HepG2 (cell line): ENCODE measurements around the gene FSCN2. TPM values are rescaled to one million over a fixed set of nuclear protein-coding genes. Genes with fewer than 3 reads are reported as not detected.

Experiments used
- BCL6 ChIP-seq: IDR thresholded peaks from 2 replicates; pipeline ENCODE4 v1.6.1; 2016; ENCODE audit warnings: missing genetic modification reagents, missing compliant biosample characterization
- CSRNP1 ChIP-seq: sonication (generic); formaldehyde crosslinking; IDR thresholded peaks from 2 replicates; pipeline ENCODE4 v1.8.1; 2023; ENCODE audit warnings: mild to moderate bottlenecking, missing genetic modification reagents
- DRAP1 ChIP-seq: IDR thresholded peaks from 2 replicates; pipeline ENCODE4 v1.6.1; 2016; ENCODE audit warnings: missing genetic modification reagents, missing compliant biosample characterization
- HDAC2 ChIP-seq: sonication (generic); formaldehyde crosslinking; IDR thresholded peaks from 2 replicates; pipeline ENCODE4 v1.4.0; 2020; ENCODE audit warnings: missing genetic modification reagents
- HINFP ChIP-seq: sonication (generic); formaldehyde crosslinking; IDR thresholded peaks from 2 replicates; pipeline ENCODE4 v1.4.0; 2020; ENCODE audit warnings: low read depth, mild to moderate bottlenecking, missing genetic modification reagents
- MIER2 ChIP-seq: IDR thresholded peaks from 2 replicates; pipeline ENCODE4 v1.6.1; 2016; ENCODE audit warnings: missing biosample characterization, missing genetic modification reagents
- MYNN ChIP-seq: sonication (generic); formaldehyde crosslinking; IDR thresholded peaks from 2 replicates; pipeline ENCODE4 v1.4.0; 2020; ENCODE audit warnings: mild to moderate bottlenecking, low read depth, missing genetic modification reagents
- NRL ChIP-seq: sonication (generic); formaldehyde crosslinking; IDR thresholded peaks from 2 replicates; pipeline ENCODE4 v1.5.0; 2020; ENCODE audit warnings: missing genetic modification reagents, mild to moderate bottlenecking, moderate library complexity, borderline replicate concordance
- PHB2 ChIP-seq: fragments of 450-650 bp; IDR thresholded peaks from 2 replicates; pipeline ENCODE4 v1.6.1; 2018; ENCODE audit not compliant: partially characterized antibody
- SMARCC2 ChIP-seq: fragments of 450-650 bp; IDR thresholded peaks from 2 replicates; pipeline ENCODE4 v1.6.1; 2017; ENCODE audit warnings: antibody characterized with exemption, mild to moderate bottlenecking
- TFDP1 ChIP-seq: IDR thresholded peaks from 2 replicates; pipeline ENCODE4 v1.6.1; 2016; ENCODE audit warnings: missing compliant biosample characterization, missing genetic modification reagents, borderline replicate concordance
- ZFY ChIP-seq: sonication (generic); formaldehyde crosslinking; IDR thresholded peaks from 2 replicates; pipeline ENCODE4 v1.4.0; 2020; ENCODE audit warnings: missing genetic modification reagents
- ZNF280D ChIP-seq: sonication (generic); formaldehyde crosslinking; IDR thresholded peaks from 2 replicates; pipeline ENCODE4 v1.5.1; 2020; ENCODE audit warnings: mild to moderate bottlenecking, missing genetic modification reagents
- ZNF503 ChIP-seq: sonication (generic); formaldehyde crosslinking; IDR thresholded peaks from 2 replicates; pipeline ENCODE4 v1.4.0; 2020; ENCODE audit warnings: missing genetic modification reagents
- ZNF788 ChIP-seq: sonication (generic); formaldehyde crosslinking; IDR thresholded peaks from 2 replicates; pipeline ENCODE4 v1.5.0; 2020; ENCODE audit warnings: mild to moderate bottlenecking, missing genetic modification reagents, borderline replicate concordance
- ZNF839 ChIP-seq: sonication (generic); formaldehyde crosslinking; IDR thresholded peaks from 2 replicates; pipeline ENCODE4 v1.4.0; 2020; ENCODE audit warnings: missing genetic modification reagents, mild to moderate bottlenecking, borderline replicate concordance
- polyA plus RNA-seq, 8 experiments: library from polyadenylated mRNA; depleted of rRNA in 3 of 8; stranded (reverse) in 7 of 8; unstranded in 1 of 8; fragments of >200 nt; fragmentation: Illumina TruSeq in 4 of 8; extraction: Trizol in 4 of 8; gene quantifications; 2 replicates each; pipeline versions ENCODE4 v1.2.1 to v1.2.3, GENCODE V29; 2011 to 2016; ENCODE audit warnings: low read depth in 4 of 8, missing spikeins in 1 of 8, mixed read lengths in 1 of 8; ENCODE audit not compliant: insufficient read depth in 1 of 8
- total RNA-seq, 5 experiments: library from RNA; depleted of rRNA; stranded (reverse); fragments of >200 nt; fragmentation: Illumina TruSeq; extraction: Trizol; gene quantifications; 2 replicates each; pipeline ENCODE4 v1.2.3, GENCODE V29; 2016; ENCODE audit warnings: low read depth in 1 of 5

The FSCN2 gene
- total and polyA plus RNA-seq, 2 of the 13 experiments (the other 11 are each of a cell fraction or from before 2014, with no cell fraction given), result 0.09 TPM; not detected in 1

- 0 out of 2 replicates have a peak, but pooled peaks have one; percentile 7 for TF ChIP-seq ZNF280D (CRISPR knock-in tag)
- TF ChIP-seq ZNF788 (CRISPR knock-in tag), result no peak
- TF ChIP-seq SMARCC2, result no peak
- no peak for TF ChIP-seq ZNF839 (CRISPR knock-in tag)
- TF ChIP-seq HINFP, result no peak
- TF ChIP-seq NRL (CRISPR knock-in tag), result no peak
- no peak for TF ChIP-seq HDAC2 (CRISPR knock-in tag)
- TF ChIP-seq DRAP1 (CRISPR knock-in tag), result no peak
- no peak for TF ChIP-seq BCL6 (CRISPR knock-in tag)
- TF ChIP-seq ZNF503 (CRISPR knock-in tag), result no peak
- TF ChIP-seq MIER2 (CRISPR knock-in tag), result no peak
- no peak for TF ChIP-seq PHB2
- TF ChIP-seq MYNN (CRISPR knock-in tag), result no peak
- TF ChIP-seq TFDP1 (CRISPR knock-in tag), result no peak
- TF ChIP-seq ZFY, result peak; percentile 3
- TF ChIP-seq CSRNP1 (CRISPR knock-in tag), result no peak
Measured at GRCh38 chr17:81527591-81528383, at the start of gene FSCN2 (continued).
